HL-60 (cell line): ENCODE measurements around the gene CCL25.
"Not testable (repeated sequence)": the region's sequence is repeated elsewhere in the genome, so short reads cannot be mapped to it uniquely, and the experiment has no call there.

Experiments
- DNase-seq, 2 experiments: peaks; one replicate each; pipeline ENCODE4 v3.0.0-alpha.2; 2010 to 2020; ENCODE audit warnings: low read depth in 1 of 2, low spot score in 1 of 2
- H3K27ac ChIP-seq: fragments of 250-450 bp; sonication (Bioruptor Pico); replicated peaks from 2 replicates; pipeline ENCODE4 v1.5.1; 2020; ENCODE audit warnings: mild to moderate bottlenecking, moderate library complexity
- H3K27me3 ChIP-seq: fragments of 250-450 bp; sonication (Bioruptor Pico); 2 replicates; pipeline ENCODE4 v1.5.1; 2021; ENCODE audit warnings: mild to moderate bottlenecking, moderate library complexity; ENCODE audit not compliant: insufficient read depth, poor library complexity, severe bottlenecking
- H3K4me3 ChIP-seq: replicated peaks from 2 replicates; pipeline ENCODE4 v1.5.1; 2011; ENCODE audit warnings: mild to moderate bottlenecking, control low read depth, low read length; ENCODE audit not compliant: insufficient read depth
- GABPA ChIP-seq: IDR thresholded peaks from 2 replicates; pipeline ENCODE4 v1.6.1; 2012; ENCODE audit warnings: low read depth
- POLR2AphosphoS5 ChIP-seq: IDR thresholded peaks from 2 replicates; pipeline ENCODE4 v1.6.1; 2012; ENCODE audit warnings: low read depth
- SPI1 ChIP-seq: IDR thresholded peaks from 2 replicates; pipeline ENCODE4 v1.6.1; 2012; ENCODE audit warnings: low read depth, mild to moderate bottlenecking, borderline replicate concordance
- TF ChIP-seq, protein P1 (sequence below): IDR thresholded peaks from 2 replicates; pipeline ENCODE4 v1.6.1; 2012; ENCODE audit warnings: low read depth; ENCODE audit not compliant: insufficient replicate concordance
- TF ChIP-seq, protein P2 (sequence below): IDR thresholded peaks from one replicate; pipeline ENCODE4 v1.5.1; 2011; ENCODE audit warnings: low read length, control low read depth, inconsistent platforms; ENCODE audit not compliant: insufficient read depth

Gene CCL25

DNA sequence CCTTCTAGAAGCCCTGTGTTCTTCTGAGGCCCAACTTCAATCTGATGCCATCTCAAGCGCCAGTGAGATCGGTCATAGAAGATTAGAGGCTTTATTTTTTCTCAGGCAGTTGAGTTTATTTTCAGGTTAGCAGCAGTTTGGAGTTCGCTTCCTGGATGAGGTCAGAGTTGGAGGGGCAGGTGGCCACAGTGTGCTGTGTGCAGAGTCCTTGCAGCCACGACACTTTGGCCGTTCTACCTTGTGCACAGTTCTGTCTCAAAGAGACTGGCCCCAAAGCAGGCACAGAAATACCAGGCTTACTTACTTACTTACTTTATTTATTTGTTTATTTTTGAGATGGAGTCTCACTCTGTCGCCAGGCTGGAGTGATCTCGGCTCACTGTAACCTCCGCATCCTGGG lies 31.2 kb upstream of the CCL25 start:
- H3K4me3 ChIP-seq, result no peak overlapping the region
- H3K27ac ChIP-seq, result no peak overlapping the region
- no peak for DNase-seq
- no peaks in the 10 kb centered on the region for H3K27me3 ChIP-seq
- no peak for TF ChIP-seq SPI1

DNA sequence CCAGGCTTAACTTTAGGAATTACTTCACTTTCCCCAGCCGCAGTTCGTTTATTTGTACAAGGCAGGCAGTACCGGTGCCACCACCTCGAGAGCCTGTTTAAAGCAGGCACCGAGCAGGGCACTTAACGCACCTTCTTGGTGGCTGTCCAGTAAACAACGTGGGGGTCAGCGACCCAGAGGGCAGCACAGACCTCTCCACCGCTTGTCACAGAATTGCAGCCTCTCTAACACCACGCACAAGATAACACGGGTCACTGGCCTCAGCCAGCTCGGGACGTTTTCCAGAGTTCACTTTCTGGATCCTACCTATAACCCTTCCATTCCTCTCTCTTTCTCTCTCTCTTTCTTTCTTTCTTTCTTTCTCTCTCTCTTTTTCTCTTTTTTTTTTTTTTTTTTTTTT lies 30.3 kb upstream of the CCL25 start:
- no peak for DNase-seq
- TF ChIP-seq, protein P1, sequence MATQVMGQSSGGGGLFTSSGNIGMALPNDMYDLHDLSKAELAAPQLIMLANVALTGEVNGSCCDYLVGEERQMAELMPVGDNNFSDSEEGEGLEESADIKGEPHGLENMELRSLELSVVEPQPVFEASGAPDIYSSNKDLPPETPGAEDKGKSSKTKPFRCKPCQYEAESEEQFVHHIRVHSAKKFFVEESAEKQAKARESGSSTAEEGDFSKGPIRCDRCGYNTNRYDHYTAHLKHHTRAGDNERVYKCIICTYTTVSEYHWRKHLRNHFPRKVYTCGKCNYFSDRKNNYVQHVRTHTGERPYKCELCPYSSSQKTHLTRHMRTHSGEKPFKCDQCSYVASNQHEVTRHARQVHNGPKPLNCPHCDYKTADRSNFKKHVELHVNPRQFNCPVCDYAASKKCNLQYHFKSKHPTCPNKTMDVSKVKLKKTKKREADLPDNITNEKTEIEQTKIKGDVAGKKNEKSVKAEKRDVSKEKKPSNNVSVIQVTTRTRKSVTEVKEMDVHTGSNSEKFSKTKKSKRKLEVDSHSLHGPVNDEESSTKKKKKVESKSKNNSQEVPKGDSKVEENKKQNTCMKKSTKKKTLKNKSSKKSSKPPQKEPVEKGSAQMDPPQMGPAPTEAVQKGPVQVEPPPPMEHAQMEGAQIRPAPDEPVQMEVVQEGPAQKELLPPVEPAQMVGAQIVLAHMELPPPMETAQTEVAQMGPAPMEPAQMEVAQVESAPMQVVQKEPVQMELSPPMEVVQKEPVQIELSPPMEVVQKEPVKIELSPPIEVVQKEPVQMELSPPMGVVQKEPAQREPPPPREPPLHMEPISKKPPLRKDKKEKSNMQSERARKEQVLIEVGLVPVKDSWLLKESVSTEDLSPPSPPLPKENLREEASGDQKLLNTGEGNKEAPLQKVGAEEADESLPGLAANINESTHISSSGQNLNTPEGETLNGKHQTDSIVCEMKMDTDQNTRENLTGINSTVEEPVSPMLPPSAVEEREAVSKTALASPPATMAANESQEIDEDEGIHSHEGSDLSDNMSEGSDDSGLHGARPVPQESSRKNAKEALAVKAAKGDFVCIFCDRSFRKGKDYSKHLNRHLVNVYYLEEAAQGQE, result no peak
- TF ChIP-seq, protein P2, sequence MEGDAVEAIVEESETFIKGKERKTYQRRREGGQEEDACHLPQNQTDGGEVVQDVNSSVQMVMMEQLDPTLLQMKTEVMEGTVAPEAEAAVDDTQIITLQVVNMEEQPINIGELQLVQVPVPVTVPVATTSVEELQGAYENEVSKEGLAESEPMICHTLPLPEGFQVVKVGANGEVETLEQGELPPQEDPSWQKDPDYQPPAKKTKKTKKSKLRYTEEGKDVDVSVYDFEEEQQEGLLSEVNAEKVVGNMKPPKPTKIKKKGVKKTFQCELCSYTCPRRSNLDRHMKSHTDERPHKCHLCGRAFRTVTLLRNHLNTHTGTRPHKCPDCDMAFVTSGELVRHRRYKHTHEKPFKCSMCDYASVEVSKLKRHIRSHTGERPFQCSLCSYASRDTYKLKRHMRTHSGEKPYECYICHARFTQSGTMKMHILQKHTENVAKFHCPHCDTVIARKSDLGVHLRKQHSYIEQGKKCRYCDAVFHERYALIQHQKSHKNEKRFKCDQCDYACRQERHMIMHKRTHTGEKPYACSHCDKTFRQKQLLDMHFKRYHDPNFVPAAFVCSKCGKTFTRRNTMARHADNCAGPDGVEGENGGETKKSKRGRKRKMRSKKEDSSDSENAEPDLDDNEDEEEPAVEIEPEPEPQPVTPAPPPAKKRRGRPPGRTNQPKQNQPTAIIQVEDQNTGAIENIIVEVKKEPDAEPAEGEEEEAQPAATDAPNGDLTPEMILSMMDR, result no peak
- TF ChIP-seq POLR2AphosphoS5 (no peak), GABPA (no peak), SPI1 (no peak)
- Histone ChIP-seq H3K27ac (no peak overlapping the region), H3K27me3 (no peaks in the 10 kb centered on the region), H3K4me3 (no peak overlapping the region)

DNA sequence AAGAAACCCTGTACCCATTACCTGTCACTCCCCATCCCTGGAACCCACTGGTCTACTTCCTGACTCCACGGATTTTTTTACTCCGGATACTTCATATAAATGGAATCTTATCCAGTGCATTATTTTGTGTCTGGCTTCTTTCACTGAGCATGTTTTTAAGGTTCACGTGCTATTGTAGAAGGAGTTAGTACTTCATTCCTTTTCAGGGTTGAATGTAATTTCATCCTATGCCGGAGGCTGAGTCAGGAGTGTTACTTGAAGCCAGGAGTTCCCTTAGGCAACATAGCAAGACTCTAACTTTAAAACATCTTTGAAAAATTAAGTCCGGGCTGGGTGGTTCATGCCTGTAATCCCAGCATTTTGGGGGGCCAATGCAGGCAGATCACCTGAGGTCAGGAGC lies 29.2 kb upstream of the CCL25 start:
- no peak overlapping the region for H3K27ac ChIP-seq
- TF ChIP-seq SPI1 (no peak), GABPA (no peak), POLR2AphosphoS5 (no peak)
- TF ChIP-seq, protein P1, result no peak
- TF ChIP-seq, protein P2, result no peak

DNA sequence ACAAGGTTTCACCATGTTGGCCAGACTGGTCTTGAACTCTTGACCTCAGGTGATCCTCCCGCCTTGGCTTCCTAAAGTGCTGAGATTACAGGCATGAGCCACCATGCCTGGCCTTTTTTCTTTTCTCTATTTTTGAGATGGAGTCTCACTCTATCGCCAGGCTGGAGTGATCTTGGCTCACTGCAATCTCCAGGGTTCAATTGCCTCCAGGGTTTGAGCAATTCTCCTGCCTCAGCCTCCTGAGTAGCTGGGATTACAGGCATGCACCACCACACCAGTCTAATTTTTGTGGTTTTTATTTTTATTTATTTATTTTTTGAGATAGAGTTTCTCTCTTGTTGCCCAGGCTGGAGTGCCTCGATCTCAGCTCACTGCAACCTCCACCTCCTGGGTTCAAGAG lies 28.3 kb upstream of the CCL25 start:
- H3K27ac ChIP-seq, DNase-seq, H3K27me3 ChIP-seq, H3K4me3 ChIP-seq: not testable (repeated sequence)

More for the DNA sequence above, 29.2 kb upstream of the CCL25 start:
- Histone ChIP-seq H3K27me3 (no peaks in the 10 kb centered on the region), H3K4me3 (no peak overlapping the region)
- DNase-seq, result no peak

DNA sequence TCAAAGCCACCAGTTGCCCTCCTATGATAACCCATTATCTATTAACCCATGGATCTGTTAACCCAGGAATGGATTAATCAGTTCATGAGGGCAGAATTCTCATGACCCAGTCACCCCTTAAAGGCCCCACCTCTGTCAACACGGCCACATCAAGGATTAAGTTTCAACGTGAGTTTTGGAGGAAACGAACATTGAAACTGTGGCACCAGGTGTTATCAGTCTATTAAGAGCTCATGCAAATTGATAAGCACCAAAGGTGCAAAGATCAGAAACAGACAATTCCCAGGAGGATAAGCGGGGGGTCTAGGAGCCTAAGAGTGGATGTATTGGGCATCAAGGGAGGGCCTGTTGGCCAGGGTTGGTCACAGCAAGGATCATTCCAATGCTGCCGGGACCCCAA lies 27.2 kb upstream of the CCL25 start:
- Histone ChIP-seq H3K27ac (no peak overlapping the region), H3K27me3 (no peaks in the 10 kb centered on the region), H3K4me3 (no peak overlapping the region)
- TF ChIP-seq GABPA (no peak), SPI1 (no peak), POLR2AphosphoS5 (no peak)
- TF ChIP-seq, protein P2, result no peak
- TF ChIP-seq, protein P1, result no peak
- DNase-seq, result no peak
